Measurements from ENCODE around the gene SH3RF1. TPM values are rescaled to one million over a fixed set of nuclear protein-coding genes. Genes with fewer than 3 reads are reported as not detected.

Gene SH3RF1
- total RNA-seq, 1 experiment from 2014 or later, result 15.3 TPM

- H3K79me2 ChIP-seq (ENCODE audit: insufficient read depth, low read length), result no peaks in the 10 kb centered on the region
- H2AFZ ChIP-seq (ENCODE audit: low read length), result no peak overlapping the region
- Mint-ChIP-seq H3K27ac (no peak overlapping the region), H3K27me3 (ENCODE audit: low read depth) (no peaks in the 10 kb centered on the region), H3K36me3 (ENCODE audit: insufficient read depth in 1 of 3, low read depth in 3 of 3) (no peaks in the 10 kb centered on the region), H3K4me1 (no peaks in the 10 kb centered on the region), H3K4me3 (no peak overlapping the region), H3K9me3 (no peaks in the 10 kb centered on the region)
- no peak overlapping the region for H3K56ac ChIP-seq (ENCODE audit: insufficient read length, low read depth, low read length)
- H2BK12ac ChIP-seq (ENCODE audit: insufficient read length, low read depth, low read length), result no peak overlapping the region
- no peak overlapping the region for H3K4me2 ChIP-seq (ENCODE audit: insufficient read depth, insufficient read length, low read length)
- TF ChIP-seq CTCF (conservative IDR thresholded peaks at IDR 0.05), result no peak
- H3K9ac ChIP-seq (ENCODE audit: extremely low read depth, insufficient read length, low read length), result no peak overlapping the region
- no peaks in the 10 kb centered on the region for H3K9me3 ChIP-seq (ENCODE audit: control insufficient read depth, low read depth, low read length)
- no peak overlapping the region for H2BK20ac ChIP-seq (ENCODE audit: low read depth, low read length, poor library complexity, severe bottlenecking)
- no peak for DNase-seq
- no peaks in the 10 kb centered on the region for H3K23me2 ChIP-seq (ENCODE audit: insufficient read length, low read depth, low read length, poor library complexity, severe bottlenecking)
- no peak overlapping the region for H3K18ac ChIP-seq (ENCODE audit: insufficient read length, low read depth, low read length)
- H3K4ac ChIP-seq (ENCODE audit: low read depth, low read length), result no peak overlapping the region
- H3K23ac ChIP-seq (ENCODE audit: insufficient read length, low read depth, low read length), result no peak overlapping the region
- no peak overlapping the region for H2BK5ac ChIP-seq (ENCODE audit: insufficient read length, low read length)
- H2BK15ac ChIP-seq (ENCODE audit: low read depth, low read length), result no peak overlapping the region
- H2BK120ac ChIP-seq (ENCODE audit: low read depth, low read length, poor library complexity, severe bottlenecking), result no peak overlapping the region
- H3T11ph ChIP-seq (ENCODE audit: low read length), result no peak overlapping the region
- H3K4me1 ChIP-seq (ENCODE audit: insufficient read depth, low read length), result no peaks in the 10 kb centered on the region
- H4K20me1 ChIP-seq (ENCODE audit: control insufficient read depth, insufficient read depth, insufficient read length), result no peaks in the 10 kb centered on the region
- H3K27me3 ChIP-seq (ENCODE audit: insufficient read depth, low read length), result no peaks in the 10 kb centered on the region
- no peak overlapping the region for H4K91ac ChIP-seq (ENCODE audit: insufficient read length, low read depth, low read length)
- no peaks in the 10 kb centered on the region for H3K79me1 ChIP-seq (ENCODE audit: insufficient read depth, low read depth, low read length, poor library complexity, severe bottlenecking)
- no CpG with 5 or more reads among the region's 6 CpGs for WGBS (ENCODE audit: extremely low coverage, insufficient read length, low lambda C conversion rate)
- no peak overlapping the region for H3K14ac ChIP-seq (ENCODE audit: insufficient read depth, low read length)
- no peak overlapping the region for H4K8ac ChIP-seq (replicated peaks; ENCODE audit: insufficient read length, low read depth, low read length)
- H3K27ac ChIP-seq (ENCODE audit: insufficient read length, low read depth, low read length), result no peak overlapping the region
- H2AK5ac ChIP-seq (ENCODE audit: insufficient read length, low read length), result no peak overlapping the region
- H4K5ac ChIP-seq (ENCODE audit: insufficient read length, low read depth, low read length), result no peak overlapping the region
These were observed 207.9 kb downstream of the SH3RF1 start for GRCh38 chr4:169062897-169063244.

Measured in H9 (cell line).